ENCODE data around the gene TBRG4. TPM values are rescaled to one million over a fixed set of nuclear protein-coding genes. Genes with fewer than 3 reads are reported as not detected.

The TBRG4 gene
- total and polyA plus RNA-seq, 2 donors (not counting 3 experiments of a cell fraction or from before 2014, with no cell fraction given) = 43.7 to 56.7 TPM

DNA sequence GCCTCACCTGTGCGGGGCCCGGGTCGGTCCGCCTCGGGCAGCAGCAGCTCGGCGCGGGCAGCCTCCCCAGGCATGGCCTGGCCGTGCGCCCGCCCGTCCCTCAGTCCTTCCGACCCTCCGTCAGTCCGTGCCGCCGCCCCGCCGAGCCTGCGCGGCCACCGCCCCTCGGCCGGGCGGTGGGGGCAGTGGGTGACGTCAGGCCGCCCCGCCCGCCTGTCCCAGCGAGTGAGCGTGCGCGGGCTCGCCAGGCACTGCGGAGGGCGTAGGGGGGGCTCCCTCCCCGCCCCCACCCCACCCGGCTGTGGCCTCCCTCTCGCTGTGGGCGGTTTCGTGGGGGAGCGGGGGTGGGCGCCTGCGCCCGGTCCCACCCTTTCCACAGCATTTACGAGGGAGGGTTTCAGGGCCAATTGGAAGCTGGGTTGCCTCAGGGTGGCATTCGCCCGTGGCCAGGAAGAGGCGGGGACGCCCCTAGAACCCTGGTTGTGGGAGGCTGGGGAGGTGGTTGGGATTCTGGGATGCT lies 22.6 kb downstream of the TBRG4 start, which contains the start of gene NACAD:
TSS of gene NACAD (minus strand) at position 149 of the 520 bp plus-strand sequence. CDS start at position 74, 75 bp downstream.
- no peaks in the 10 kb centered on the region for H3K36me3 ChIP-seq (ENCODE audit: control insufficient read depth in 2 of 2, extremely low read depth in 1 of 2, insufficient read depth in 2 of 2, low read length in 2 of 2)
- FAIRE-seq (peak; percentile 28), DNase-seq (ENCODE audit: low read depth, low spot score) (peak; percentile 44)
- H3K27me3 ChIP-seq (ENCODE audit: control insufficient read depth in 2 of 2, insufficient read depth in 2 of 2, low read length in 2 of 2) = peaks cover 3 to 11% of the 10 kb centered on the region in 2 experiments
- no peak within 1 kb of the TSS for H3K9ac ChIP-seq (replicated peaks; ENCODE audit: extremely low read depth, insufficient read depth, low read length)
- TF ChIP-seq GATA2 (IDR thresholded peaks at IDR 0.05; ENCODE audit: insufficient read depth, insufficient read length, low read depth, low read length) (no peak), CTCF (IDR thresholded peaks at IDR 0.05; ENCODE audit: extremely low read depth in 1 of 2, insufficient read depth in 1 of 2, low read depth in 1 of 2, low read length in 2 of 2) (no peak), FOS (IDR thresholded peaks at IDR 0.05; ENCODE audit: borderline replicate concordance, insufficient read depth, low read length) (no peak), JUN (IDR thresholded peaks at IDR 0.05; ENCODE audit: borderline replicate concordance, insufficient read depth, insufficient read length, low read depth) (no peak), EZH2 (IDR thresholded peaks at IDR 0.05; ENCODE audit: borderline replicate concordance, low read depth, low read length, severe bottlenecking) (no peak), POLR2A (IDR thresholded peaks at IDR 0.05; ENCODE audit: low read depth, low read length) (no peak), MAX (IDR thresholded peaks at IDR 0.05; ENCODE audit: insufficient read depth, insufficient read length) (no peak), POLR2AphosphoS5 (IDR thresholded peaks at IDR 0.05; ENCODE audit: insufficient read depth, low read depth, low read length) (no peak), MYC (IDR thresholded peaks at IDR 0.05; ENCODE audit: low read depth, low read length) (no peak)
- ChIA-PET CTCF (interaction anchor here (0.6 to 2.4 kb wide), 4 partner anchors 12 to 272 kb away, joined by 3 to 9 read pairs (median 4); no protein-coding TSS in a partner anchor), POLR2A (no interaction called here)
- H3K27ac ChIP-seq (ENCODE audit: insufficient read depth, low read depth, low read length) = no peak within 1 kb of the TSS
- H4K20me1 ChIP-seq (replicated peaks; ENCODE audit: control insufficient read depth, extremely low read depth, insufficient read depth, low read length) = no peaks in the 10 kb centered on the region
- peak within 1 kb of the TSS; percentile 95 for H2AFZ ChIP-seq (ENCODE audit: low read depth, low read length)
- BruUV-seq (replicated peaks) = no TSS peak
- dilution Hi-C loops (cut with MboI; ENCODE audit: extremely low pct_ligation_motif_present, low sequenced_read_pairs) (no loop called here), intact Hi-C loops (cut with micrococcal nuclease) (no loop called here)
- H3K4me1 ChIP-seq (ENCODE audit: control insufficient read depth, extremely low read depth, insufficient read depth, low read length) = no peaks in the 10 kb centered on the region
- H3K79me2 ChIP-seq (ENCODE audit: control insufficient read depth, insufficient read depth, low read length) = no peaks in the 10 kb centered on the region
- no peaks in the 10 kb centered on the region for H3K9me1 ChIP-seq (replicated peaks; ENCODE audit: control insufficient read depth, extremely low read depth, insufficient read depth, low read length)
- peak within 1 kb of the TSS; percentile 73 for H3K4me2 ChIP-seq (ENCODE audit: insufficient read depth, low read length)
- H3K9me3 ChIP-seq (replicated peaks; ENCODE audit: control insufficient read depth, insufficient read depth, low read length) = no peaks in the 10 kb centered on the region
- H3K4me3 ChIP-seq (replicated peaks in 1 of 3; ENCODE audit: insufficient read depth in 1 of 3, low read depth in 1 of 3, low read length in 3 of 3) = peak within 1 kb of the TSS; percentile 48 to 58 (median 55)
